Uterus (tissue), 4 donors: ENCODE results near the gene THSD4. TPM values are rescaled to one million over a fixed set of nuclear protein-coding genes. Genes with fewer than 3 reads are reported as not detected.
A peak's percentile ranks its signal among the peaks of the same experiment; 100 is the strongest.

ENCODE experiments used
- DNase-seq, 2 donors: peaks; one replicate each; pipeline ENCODE4 v3.0.0-alpha.2; 2019 to 2020
- H3K27ac ChIP-seq, 2 donors: fragments of 200-600 bp; sonication (generic); 1 replicate in 1 of 2; 2 replicates in 1 of 2; pipeline ENCODE4 v1.5.1; 2016 to 2018
- H3K27me3 ChIP-seq, 2 donors: fragments of 200-600 bp; sonication (generic); one replicate each; pipeline ENCODE4 v1.5.1; 2018 to 2019; ENCODE audit warnings: control low read depth in 1 of 2
- H3K36me3 ChIP-seq, 2 donors: fragments of 200-600 bp; sonication (generic); one replicate each; pipeline ENCODE4 v1.5.1; 2019; ENCODE audit warnings: control low read depth in 1 of 2
- H3K4me1 ChIP-seq, 2 donors: fragments of 200-600 bp; sonication (generic); one replicate each; pipeline ENCODE4 v1.5.1; 2018 to 2019; ENCODE audit warnings: control low read depth in 1 of 2
- H3K4me3 ChIP-seq, 2 donors: fragments of 200-600 bp; sonication (generic); 1 replicate in 1 of 2; 2 replicates in 1 of 2; pipeline ENCODE4 v1.5.1; 2018 to 2019; ENCODE audit warnings: mild to moderate bottlenecking in 1 of 2
- H3K9me3 ChIP-seq, 2 donors: fragments of 200-600 bp; sonication (generic); one replicate each; pipeline ENCODE4 v1.5.1; 2019; ENCODE audit warnings: control low read depth in 1 of 2
- POLR2A ChIP-seq, 2 donors: fragments of 450-650 bp; IDR thresholded peaks; one replicate each; pipeline ENCODE4 v1.6.1; 2016; ENCODE audit warnings: antibody characterized with exemption in 2 of 2, mild to moderate bottlenecking in 1 of 2, moderate library complexity in 1 of 2
- intact Hi-C: fragments of 100-400 bp; cut with DNase I; formaldehyde crosslinking; loops from one replicate; pipeline ENCODE4 v1.15.1; 2023; ENCODE audit warnings: low total_unique reads
- total RNA-seq, 4 donors: library from RNA; depleted of rRNA in 3 of 4; stranded (reverse); fragments of >200 nt in 3 of 4; gene quantifications; one replicate each; pipeline versions ENCODE4 v1.1.0 to v1.2.4, GENCODE V29; 2014 to 2023
- TF ChIP-seq, protein P1 (sequence below), 4 experiments: fragments of 200-600 bp in 2 of 4; fragments of 450-650 bp in 2 of 4; sonication (generic) in 2 of 4; IDR thresholded peaks; one replicate each; pipeline ENCODE4 v1.5.1; 2016 to 2019; ENCODE audit warnings: antibody characterized with exemption in 4 of 4, mild to moderate bottlenecking in 2 of 4, moderate library complexity in 1 of 4
- donor health status: DM: yes; HTN: yes; CAD: no.

Gene THSD4
- total RNA-seq, 4 donors from 2014 or later: 7.1 to 144 (median 35.4) TPM

DNA sequence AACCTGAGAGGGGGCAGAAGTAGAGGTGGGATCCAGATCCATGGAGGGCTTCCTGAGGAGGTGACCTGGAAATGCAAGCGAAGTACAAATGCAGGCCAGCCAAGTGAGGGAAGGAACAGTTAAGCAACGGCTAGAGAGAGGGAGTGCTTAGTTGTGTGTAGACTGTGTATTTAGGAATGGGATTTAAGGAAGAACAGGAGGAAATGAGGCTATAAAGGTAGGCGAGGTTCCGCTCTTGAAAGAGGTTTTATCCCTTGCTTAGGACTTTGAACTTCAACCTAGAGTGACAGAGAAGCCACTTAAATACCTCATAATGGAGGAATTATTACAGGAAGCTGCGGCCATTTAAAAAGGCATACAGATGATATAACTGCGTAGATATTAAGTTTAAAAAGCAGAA is 295.1 kb downstream of the THSD4 start:
- no peak overlapping the region for H3K4me3 ChIP-seq
- intact Hi-C loops: no loop called here
- no peaks in the 10 kb centered on the region for H3K4me1 ChIP-seq
- H3K9me3 ChIP-seq: no peaks in the 10 kb centered on the region
- no peaks in the 10 kb centered on the region for H3K27me3 ChIP-seq
- DNase-seq: no peak
- H3K27ac ChIP-seq: peak overlapping the region in 1 of 2 donors; percentile 35
- no peaks in the 10 kb centered on the region for H3K36me3 ChIP-seq
- TF ChIP-seq POLR2A (IDR thresholded peaks at IDR 0.05): no peak
- TF ChIP-seq, protein P1, sequence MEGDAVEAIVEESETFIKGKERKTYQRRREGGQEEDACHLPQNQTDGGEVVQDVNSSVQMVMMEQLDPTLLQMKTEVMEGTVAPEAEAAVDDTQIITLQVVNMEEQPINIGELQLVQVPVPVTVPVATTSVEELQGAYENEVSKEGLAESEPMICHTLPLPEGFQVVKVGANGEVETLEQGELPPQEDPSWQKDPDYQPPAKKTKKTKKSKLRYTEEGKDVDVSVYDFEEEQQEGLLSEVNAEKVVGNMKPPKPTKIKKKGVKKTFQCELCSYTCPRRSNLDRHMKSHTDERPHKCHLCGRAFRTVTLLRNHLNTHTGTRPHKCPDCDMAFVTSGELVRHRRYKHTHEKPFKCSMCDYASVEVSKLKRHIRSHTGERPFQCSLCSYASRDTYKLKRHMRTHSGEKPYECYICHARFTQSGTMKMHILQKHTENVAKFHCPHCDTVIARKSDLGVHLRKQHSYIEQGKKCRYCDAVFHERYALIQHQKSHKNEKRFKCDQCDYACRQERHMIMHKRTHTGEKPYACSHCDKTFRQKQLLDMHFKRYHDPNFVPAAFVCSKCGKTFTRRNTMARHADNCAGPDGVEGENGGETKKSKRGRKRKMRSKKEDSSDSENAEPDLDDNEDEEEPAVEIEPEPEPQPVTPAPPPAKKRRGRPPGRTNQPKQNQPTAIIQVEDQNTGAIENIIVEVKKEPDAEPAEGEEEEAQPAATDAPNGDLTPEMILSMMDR (IDR thresholded peaks at IDR 0.05): no peak

DNA sequence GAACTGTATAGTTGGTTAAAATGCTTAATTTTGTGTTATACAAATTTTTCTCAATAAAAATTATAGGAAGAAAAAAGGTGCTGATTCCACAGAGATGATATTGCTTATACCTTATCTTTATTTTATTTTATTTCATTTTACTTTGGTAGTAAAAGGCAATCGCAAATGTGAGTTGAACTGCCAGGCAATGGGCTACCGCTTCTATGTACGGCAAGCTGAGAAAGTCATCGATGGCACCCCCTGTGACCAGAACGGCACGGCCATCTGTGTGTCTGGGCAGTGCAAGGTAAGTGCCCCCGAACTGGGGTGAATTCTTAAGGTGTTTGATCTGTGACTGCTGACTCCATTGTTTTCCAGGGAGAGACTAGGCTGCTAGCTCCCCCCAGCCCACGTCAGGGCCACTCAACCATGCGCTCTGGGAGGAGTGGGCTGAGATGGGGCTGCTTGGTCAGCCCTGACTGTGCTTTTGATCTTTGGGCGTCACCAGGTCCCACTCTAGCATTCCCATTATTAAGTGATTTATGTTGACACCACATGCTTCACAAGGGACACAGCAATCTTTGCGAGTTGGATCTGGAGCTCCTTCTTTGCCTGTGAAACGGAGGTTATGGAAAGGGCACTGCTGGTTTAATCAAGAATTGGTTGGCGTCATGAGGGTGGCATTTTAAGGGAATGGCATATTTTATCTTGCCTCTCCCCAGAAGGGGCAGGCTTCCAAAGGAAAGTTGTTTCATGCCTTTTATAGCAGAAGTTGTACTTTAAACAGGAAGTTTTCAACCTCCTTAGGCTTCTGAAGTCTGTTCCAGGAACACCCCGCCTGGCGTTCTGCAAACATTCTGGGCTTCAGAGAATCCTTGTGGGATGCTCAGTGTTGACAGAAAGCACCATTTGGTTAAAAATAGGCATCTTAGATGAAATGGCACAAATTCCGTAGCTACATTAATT is 296.5 kb downstream of the THSD4 start:
- no peaks in the 10 kb centered on the region for H3K4me1 ChIP-seq
- intact Hi-C loops: no loop called here
- H3K36me3 ChIP-seq: no peaks in the 10 kb centered on the region
- TF ChIP-seq, protein P1 (IDR thresholded peaks at IDR 0.05): peak; percentile 8 to 30 (median 18)
- TF ChIP-seq POLR2A (IDR thresholded peaks at IDR 0.05): peak; percentile 6 to 18
- peak overlapping the region; percentile 74 to 75 for H3K27ac ChIP-seq
- DNase-seq: peak; percentile 40 to 59
- no peaks in the 10 kb centered on the region for H3K9me3 ChIP-seq
- H3K27me3 ChIP-seq: no peaks in the 10 kb centered on the region
- no peak overlapping the region for H3K4me3 ChIP-seq

DNA sequence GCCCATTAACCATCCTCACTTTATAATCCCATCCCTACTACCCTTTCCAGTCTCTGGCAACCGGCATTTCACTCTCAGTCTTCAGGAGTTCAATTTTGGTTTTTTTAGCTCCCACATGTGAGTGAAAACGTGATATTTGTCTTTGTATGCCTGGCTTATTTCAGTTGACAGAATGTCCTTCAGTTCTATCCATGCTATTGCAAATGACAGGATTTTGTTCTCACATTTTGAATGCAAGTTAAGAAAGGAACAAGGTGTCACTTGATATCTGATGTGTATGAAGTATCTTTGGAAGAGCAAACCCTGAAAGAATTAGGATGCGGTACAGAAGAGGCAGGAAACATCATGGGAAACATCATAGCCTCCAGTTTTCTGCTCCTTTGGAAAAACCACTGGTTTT is 298.1 kb downstream of the THSD4 start:
- no peak for DNase-seq
- no peak for TF ChIP-seq POLR2A (IDR thresholded peaks at IDR 0.05)
- TF ChIP-seq, protein P1 (IDR thresholded peaks at IDR 0.05): no peak
- H3K4me3 ChIP-seq: no peak overlapping the region
- peak overlapping the region in 1 of 2 donors; percentile 75 for H3K27ac ChIP-seq
- no peaks in the 10 kb centered on the region for H3K9me3 ChIP-seq
- H3K36me3 ChIP-seq: no peaks in the 10 kb centered on the region
- intact Hi-C loops: no loop called here
- H3K27me3 ChIP-seq: no peaks in the 10 kb centered on the region
- no peaks in the 10 kb centered on the region for H3K4me1 ChIP-seq

DNA sequence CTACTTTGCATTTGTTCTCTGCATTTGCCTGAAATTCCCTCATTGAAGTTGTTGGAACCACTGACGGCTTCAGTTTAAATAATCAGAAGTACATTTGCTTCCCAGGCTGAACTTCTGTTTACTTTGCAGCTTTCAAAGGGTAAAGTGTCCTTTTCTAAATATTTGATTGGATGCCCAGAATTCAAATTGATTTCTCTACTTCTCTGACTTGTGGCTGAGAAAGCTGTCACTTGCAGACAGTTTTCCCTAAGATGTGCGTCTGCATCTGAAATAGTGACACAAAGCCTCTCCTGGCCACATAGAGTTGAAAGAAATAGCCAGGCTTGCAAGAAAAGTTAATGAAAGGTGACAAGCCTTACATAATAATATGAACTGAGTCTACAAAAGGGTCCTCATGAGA is 299.6 kb downstream of the THSD4 start:
- H3K9me3 ChIP-seq: no peaks in the 10 kb centered on the region
- H3K4me1 ChIP-seq: no peaks in the 10 kb centered on the region
- no peak overlapping the region for H3K27ac ChIP-seq
- no peaks in the 10 kb centered on the region for H3K27me3 ChIP-seq
- no peaks in the 10 kb centered on the region for H3K36me3 ChIP-seq
- DNase-seq: no peak
- TF ChIP-seq, protein P1 (IDR thresholded peaks at IDR 0.05): no peak
- TF ChIP-seq POLR2A (IDR thresholded peaks at IDR 0.05): no peak
- intact Hi-C loops: no loop called here
- no peak overlapping the region for H3K4me3 ChIP-seq

DNA sequence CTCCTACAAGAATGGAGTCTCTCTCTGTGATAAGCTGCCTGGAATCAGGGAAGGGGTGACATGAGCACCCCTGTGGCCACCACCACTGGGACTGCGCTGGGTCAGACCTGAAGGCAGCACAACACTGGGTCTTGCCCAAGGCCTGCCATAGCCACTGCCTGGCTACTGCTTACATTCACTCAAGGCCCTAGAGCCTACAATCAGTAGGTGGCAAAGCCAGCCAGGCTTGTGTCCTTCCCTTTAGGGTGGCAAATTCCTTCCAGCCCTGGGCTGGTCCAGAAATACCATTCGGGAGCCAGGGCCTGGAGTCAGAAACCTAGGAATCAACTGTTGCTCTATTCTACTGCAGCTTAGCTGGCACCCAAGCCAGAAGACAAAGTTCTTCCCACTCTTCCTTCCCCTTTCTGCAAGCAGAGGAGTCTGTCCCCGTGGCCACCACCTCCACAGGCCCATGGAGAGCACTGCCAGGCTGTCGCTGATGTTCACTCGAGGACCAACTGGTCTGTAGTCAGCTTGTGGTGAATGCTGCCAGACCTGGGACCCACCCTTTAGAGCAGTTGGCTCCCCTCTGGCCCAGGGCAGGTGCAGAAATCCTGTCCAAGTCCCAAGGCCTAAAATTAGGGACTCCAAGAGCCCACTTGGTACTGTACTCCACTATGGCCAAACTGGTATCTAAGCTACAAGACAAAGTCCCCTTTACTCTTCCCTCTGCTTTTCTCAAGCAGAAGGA is 307.4 kb downstream of the THSD4 start:
- intact Hi-C loops: no loop called here
- TF ChIP-seq POLR2A (IDR thresholded peaks at IDR 0.05): no peak
- TF ChIP-seq, protein P1 (IDR thresholded peaks at IDR 0.05): no peak
- Histone ChIP-seq H3K4me1 (no peaks in the 10 kb centered on the region), H3K36me3 (no peaks in the 10 kb centered on the region), H3K27me3 (no peaks in the 10 kb centered on the region), H3K9me3 (no peaks in the 10 kb centered on the region), H3K4me3 (no peak overlapping the region), H3K27ac (no peak overlapping the region)
- DNase-seq: no peak
